ENCODE data around the gene SH3GLB2.

DNA sequence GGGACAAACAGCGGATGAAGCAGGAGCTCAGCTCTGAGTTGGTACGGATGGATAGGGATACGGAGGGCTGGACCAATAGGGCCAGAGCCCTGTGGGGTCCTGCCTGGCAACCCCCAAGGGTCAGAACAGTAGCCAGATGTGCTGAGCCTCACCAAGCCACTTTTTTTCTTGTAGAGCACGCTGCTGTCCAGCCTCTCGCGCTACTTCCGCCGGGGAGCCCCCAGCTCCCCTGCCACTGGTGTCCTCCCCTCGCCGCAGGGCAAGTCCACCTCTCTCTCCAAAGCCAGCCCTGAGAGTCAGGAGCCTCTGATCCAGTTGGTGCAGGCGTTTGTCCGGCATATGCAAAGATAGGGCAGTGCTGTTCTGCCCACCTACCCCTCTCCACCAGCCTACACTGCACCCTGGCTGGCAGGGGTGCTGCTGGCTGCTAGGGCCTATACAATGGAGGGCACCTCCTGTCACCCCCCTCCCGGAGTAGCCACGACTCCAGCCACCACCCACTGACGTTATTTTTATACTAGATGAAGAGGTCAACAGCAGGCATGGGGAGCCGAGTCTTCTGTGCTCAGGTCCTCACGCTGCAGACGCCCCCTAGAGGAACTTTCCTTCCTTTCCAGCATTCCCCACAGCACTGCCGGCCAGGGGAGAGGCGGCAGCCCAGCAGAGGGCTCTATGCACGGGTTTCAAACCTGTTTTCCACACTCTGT lies 21.6 kb downstream of the SH3GLB2 start:
- TF ChIP-seq, protein P1, sequence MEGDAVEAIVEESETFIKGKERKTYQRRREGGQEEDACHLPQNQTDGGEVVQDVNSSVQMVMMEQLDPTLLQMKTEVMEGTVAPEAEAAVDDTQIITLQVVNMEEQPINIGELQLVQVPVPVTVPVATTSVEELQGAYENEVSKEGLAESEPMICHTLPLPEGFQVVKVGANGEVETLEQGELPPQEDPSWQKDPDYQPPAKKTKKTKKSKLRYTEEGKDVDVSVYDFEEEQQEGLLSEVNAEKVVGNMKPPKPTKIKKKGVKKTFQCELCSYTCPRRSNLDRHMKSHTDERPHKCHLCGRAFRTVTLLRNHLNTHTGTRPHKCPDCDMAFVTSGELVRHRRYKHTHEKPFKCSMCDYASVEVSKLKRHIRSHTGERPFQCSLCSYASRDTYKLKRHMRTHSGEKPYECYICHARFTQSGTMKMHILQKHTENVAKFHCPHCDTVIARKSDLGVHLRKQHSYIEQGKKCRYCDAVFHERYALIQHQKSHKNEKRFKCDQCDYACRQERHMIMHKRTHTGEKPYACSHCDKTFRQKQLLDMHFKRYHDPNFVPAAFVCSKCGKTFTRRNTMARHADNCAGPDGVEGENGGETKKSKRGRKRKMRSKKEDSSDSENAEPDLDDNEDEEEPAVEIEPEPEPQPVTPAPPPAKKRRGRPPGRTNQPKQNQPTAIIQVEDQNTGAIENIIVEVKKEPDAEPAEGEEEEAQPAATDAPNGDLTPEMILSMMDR (conservative IDR thresholded peaks at IDR 0.05; ENCODE audit: low read depth in 2 of 2) = peak; percentile 88 to 94
- no peak for TF ChIP-seq EZH2 (IDR thresholded peaks at IDR 0.05; ENCODE audit: low read depth, unreplicated experiment)
- no peak for TF ChIP-seq JUNB (IDR thresholded peaks at IDR 0.05; ENCODE audit: unreplicated experiment)
